DMS53 (cell line): ENCODE data around the gene DENND1A.
"Not testable (repeated sequence)": the region's sequence is repeated elsewhere in the genome, so short reads cannot be mapped to it uniquely, and the experiment has no call there.

Source experiments
- DNase-seq: peaks from one replicate; lab custom pipeline; 2025; lab: John Stamatoyannopoulos, UW

DENND1A gene

GRCh38 chr9:123815856-123816255, 114.1 kb downstream of the DENND1A start:
- not testable (repeated sequence) for DNase-seq

- no peak for DNase-seq
These were observed 115.4 kb downstream of the DENND1A start for GRCh38 chr9:123814496-123814895.

DNA sequence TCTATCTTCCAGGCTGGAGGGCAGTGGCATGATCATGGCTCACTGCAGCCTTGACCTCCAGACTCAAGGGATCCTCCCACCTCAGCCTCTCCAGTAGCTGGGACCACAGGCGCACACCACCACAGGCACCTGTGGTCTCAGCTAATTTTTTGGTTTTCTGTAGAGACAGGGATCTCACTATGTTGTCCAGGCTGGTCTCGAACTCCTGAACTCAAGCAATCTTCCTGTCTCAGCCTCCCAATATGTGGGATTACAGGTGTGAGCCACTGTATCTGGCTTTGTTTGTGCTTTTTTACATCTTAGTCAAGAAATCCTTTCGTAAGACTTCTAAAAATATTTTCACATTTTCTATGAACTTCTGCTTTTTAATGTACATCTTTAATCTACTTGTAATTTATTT, 116.9 kb downstream of the DENND1A start:
- no peak for DNase-seq

- DNase-seq: no peak
These were observed 122.7 kb downstream of the DENND1A start for GRCh38 chr9:123807251-123807650.

GRCh38 chr9:123806829-123807228, 123.1 kb downstream of the DENND1A start:
- no peak for DNase-seq

- no peak for DNase-seq
These were observed 131.7 kb downstream of the DENND1A start for GRCh38 chr9:123798195-123798594.

DNA sequence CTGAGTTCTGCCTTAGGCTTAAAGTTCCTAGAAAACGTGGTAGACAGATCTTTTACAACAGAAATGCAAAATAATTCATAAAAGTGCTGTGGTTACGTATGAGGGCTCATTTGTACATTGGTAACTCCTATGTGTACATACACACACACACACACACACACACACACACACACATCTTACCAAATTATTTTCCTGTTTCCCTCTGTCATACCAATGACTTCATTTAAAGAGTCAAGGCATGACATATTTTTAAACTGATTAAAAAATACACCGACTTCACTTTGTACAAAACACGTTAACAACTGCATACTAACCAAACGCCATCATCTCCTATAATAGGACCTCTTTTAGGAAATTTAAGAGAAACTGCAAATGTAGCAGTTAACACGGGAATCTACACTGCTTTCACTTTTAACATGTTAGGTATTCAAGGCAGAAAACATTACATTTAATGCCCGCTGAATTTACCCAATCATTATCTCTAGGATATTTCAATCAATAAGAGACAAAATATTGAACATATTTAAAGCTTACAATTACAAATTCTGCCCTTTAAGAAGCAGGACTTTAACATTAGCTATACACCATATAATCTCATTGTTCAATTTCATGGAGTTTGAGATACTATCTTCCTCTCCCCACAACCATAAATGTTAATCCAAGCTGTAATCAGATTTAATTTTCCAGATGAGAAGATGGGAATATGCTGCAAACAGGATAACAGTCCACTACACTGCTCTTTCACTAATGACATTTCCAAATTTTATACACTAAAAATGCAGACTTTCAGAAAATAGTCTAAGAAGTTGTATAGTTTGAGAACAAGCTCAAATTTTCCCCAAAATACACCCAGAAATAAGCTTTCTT, 133.1 kb downstream of the DENND1A start:
- DNase-seq: no peak

- no peak for DNase-seq
These were observed 133.8 kb downstream of the DENND1A start for GRCh38 chr9:123796094-123796493.

DNA sequence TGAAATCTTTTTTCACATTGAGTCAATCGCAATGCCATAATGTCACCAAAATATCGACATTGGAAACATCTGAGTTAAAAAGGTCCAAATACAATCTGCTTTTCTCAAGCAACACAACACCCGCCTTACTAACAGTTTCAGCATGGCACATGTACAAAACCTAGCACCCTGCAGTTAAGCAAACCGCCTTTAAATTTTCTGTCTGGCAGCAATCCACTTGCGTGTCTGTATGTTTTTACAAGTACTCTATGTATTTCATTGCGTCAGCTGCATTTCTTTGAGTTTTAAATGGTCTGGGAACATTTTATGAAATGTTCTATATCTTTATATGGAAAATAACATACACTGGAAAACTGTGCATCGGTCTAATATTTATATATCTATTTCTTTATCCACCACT, 134.6 kb downstream of the DENND1A start:
- DNase-seq: no peak

DNA sequence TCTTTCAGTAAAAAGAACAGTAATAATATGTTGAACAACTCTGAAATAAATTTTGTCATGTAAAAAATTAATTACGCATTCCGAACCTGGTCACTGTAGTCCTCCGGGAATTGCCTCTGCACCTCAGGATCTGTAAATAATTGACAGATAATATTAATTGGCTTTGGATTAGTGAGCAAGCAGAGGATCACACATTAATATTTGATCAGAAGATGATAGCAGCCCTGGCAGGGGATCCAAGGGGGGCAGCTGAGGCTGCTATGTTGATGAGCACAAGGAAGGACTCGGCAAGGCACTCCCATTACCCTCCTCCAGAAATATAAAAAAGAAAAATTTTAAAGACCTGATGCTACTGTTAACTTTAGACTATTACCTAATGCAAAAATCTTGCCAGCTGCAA, 137.4 kb downstream of the DENND1A start:
- no peak for DNase-seq

DNA sequence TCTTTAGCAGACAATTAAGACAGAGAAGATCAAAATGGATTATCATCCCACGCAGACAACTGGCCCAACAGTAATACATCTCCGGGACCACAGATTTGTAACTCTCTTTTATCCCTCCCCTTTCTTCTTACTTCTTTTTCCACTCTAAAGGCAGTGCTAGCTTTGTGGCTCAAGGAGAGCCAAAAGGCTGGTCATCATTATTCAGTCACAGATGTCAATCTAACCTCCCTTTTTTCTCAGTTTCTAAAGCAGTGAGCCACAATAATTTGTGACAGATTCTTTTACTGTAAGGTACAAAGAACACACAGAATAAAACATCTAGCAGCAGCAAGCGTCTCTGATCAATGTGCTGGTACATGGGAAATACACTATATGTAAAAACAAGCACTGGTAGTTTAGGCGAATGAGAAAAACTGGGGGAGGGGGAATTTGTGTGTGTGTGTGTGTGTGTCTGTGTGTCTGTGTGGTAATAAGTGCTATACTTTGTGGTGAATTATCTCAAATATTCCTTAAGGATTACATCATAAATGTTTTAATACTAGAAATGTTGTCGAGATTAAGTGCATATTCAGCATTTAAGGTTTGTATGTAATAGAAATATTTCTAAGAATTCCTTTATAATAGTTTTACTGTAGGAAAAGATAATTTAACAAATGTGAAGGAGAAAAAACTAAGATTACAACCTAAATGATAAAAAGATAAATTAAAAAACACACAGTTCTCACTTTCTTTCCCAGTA, 140.2 kb downstream of the DENND1A start:
- no peak for DNase-seq

- DNase-seq: no peak
These were observed 142.5 kb downstream of the DENND1A start for GRCh38 chr9:123787416-123787815.

DNA sequence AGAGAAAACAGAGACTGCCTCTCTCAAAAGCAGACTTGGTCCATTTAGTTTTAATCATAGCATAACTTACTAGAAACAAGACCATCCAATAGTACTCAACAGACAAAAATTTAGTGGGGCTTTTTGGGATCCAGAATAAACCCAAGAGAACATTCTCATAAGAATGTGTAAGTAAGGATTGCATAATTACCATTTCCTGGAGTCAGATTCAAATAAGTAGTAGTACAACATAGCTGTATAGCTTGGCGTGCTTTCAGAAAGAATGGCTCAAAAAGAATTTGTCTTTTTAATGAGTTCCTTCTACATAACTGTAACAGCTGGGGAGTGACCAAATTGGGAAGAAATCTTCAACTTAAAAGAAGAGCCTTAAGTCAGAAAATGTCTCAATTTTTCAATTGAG, 145.4 kb downstream of the DENND1A start:
- DNase-seq: no peak

DNA sequence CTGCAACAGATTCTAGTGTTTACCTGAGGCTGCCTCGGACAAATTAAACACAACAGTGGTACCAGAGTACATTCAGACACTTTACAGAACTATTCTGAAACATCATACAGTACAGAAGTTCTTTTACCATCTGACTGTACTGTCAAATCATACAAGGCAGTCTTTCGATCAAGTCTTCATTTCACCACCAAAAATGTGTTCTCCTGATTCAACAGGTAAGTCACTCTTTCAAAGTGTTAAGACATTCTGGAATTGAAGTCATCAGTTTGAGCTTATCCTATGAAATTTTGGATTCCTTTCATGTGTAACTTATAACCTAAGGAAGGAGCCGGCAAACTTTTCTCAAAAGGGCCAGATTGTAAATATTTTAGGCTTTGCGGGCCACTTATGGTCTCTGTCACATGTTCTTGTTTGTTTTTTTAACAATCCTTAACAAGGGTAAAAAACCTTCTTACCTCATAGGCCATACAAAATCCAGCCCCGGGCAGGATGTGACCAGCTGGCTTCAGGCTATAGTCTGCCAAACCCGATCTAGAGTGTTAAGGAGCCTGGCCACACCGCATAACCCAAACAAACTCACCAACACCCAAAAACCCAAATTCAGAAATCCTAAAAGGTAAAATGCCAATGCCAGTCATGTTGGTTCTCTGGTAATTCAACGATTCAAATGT, 151.6 kb downstream of the DENND1A start:
- DNase-seq: no peak

DNA sequence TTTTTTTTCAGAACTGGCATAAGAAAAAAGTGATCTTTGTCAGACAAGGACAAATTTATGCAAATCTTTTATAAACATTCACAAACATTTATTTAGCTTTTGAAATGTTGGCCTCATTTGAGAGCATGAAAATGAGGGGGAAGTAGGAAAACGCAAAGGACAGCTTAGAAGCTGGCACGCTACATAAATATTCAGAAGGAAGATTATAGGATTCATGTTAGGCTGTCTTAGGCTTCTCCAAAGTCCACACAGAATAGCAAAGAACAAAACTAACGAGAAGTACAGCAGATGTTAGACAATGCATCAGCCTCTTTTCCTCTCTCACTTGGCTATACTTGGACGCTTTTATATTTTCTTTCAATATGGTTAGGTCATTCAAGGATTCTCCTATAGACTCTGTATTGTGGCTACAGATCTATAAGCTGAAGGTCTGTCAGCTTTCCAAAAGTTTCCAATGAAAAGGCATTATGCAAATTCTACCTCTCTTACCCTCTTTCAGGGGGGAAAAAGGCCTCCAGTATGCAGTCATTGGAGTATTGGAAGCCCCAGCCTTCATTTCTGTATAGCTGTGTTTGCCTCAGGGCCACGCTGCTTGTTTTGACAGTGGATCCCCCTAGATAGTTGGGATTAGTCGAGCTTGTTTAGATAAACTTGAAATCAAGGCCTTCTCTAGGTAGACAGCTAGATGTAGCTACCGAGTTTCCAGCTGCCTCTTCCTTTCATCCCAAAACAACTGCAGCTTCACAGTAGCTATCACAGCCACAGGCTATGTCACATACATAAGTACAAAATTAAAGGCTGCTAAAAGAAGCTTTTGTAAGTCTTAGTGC, 153.0 kb downstream of the DENND1A start:
- DNase-seq: no peak

- no peak for DNase-seq
These were observed 154.3 kb downstream of the DENND1A start for GRCh38 chr9:123775289-123776284.

GRCh38 chr9:123773783-123774182, 156.1 kb downstream of the DENND1A start:
- no peak for DNase-seq

DNA sequence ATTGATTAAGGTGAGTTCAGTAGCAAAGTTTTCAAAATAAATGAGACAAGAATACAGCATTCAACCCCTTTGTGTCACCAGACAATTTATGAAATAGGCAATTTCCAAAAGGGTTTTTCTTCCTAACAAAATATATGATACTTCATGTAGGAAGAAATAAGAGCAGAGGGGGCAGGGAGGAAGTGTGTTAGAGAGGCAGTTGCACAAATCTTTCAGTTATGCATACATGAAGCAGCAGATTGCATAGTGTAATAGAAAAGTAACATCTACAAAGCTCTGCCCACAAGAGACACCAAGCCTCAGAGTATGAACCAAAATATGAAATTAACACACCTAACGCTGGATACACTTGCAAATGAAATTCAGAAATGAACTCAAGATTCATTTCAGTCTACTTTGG, 157.0 kb downstream of the DENND1A start:
- no peak for DNase-seq

DNA sequence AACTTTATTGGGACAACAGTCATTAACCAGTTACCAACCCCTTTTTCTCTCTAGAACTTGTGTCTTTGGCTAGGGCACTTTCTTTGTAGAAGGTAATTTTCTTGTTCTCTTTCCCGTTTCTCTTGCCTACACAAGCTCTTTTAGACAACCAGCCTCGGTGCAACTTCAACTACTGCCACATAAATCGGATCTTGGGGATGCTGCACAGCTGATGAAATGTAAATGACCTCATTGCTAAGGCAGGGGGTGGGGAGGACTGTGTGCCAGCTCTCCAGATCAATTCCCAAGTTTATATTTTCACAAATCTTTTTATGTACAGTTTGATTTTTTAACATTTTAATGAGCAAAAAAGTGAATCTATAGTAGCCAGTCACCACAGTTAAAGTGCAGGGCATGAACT, 157.6 kb downstream of the DENND1A start:
- DNase-seq: no peak

- no peak for DNase-seq
These were observed 158.2 kb downstream of the DENND1A start for GRCh38 chr9:123771690-123772089.

DNA sequence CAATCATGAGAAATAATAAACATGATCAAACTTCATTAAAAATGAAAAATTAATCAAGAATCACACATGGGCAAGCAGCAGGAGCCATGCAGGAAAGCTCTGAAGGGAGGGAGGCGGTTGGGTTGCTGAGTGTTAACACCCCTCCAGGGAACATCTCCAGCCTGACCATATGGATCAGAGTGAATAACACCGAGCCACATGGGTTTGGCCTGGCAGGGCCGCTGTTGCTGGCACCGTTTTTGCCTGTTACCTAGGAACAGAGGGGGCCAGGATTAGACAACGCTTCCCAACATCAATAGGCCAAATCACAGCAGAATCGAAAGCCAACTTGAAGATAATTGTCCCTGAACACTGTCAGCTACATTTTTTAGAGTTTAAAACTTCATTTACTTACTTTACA, 160.2 kb downstream of the DENND1A start:
- DNase-seq: no peak
